K562 (cell line): Measurements from ENCODE around the gene FAM177B. TPM values are rescaled to one million over a fixed set of nuclear protein-coding genes. Genes with fewer than 3 reads are reported as not detected.

ENCODE experiments used
- CREBBP ChIP-seq: IDR thresholded peaks from one replicate; pipeline ENCODE4 v1.6.1; 2012; ENCODE audit warnings: low read depth, mild to moderate bottlenecking, control low read depth, inconsistent platforms, low read length
- CTCFL ChIP-seq: IDR thresholded peaks from 2 replicates; pipeline ENCODE4 v1.6.1; 2011; ENCODE audit warnings: borderline replicate concordance, low read depth, mild to moderate bottlenecking, moderate library complexity, low read length; ENCODE audit not compliant: insufficient read depth, poor library complexity, severe bottlenecking
- E2F5 ChIP-seq: sonication (generic); formaldehyde crosslinking; IDR thresholded peaks from 2 replicates; pipeline ENCODE4 v1.8.0; 2022; ENCODE audit warnings: mild to moderate bottlenecking, missing genetic modification reagents
- GTF2F1 ChIP-seq: IDR thresholded peaks from 2 replicates; pipeline ENCODE4 v1.6.1; 2011; ENCODE audit warnings: low read depth, low read length, improper control_type of control experiment
- HMBOX1 ChIP-seq: sonication (generic); IDR thresholded peaks from 2 replicates; pipeline ENCODE4 v1.6.1; 2016
- KHSRP ChIP-seq: fragments of 450-650 bp; IDR thresholded peaks from 2 replicates; pipeline ENCODE4 v1.6.1; 2017
- L3MBTL2 ChIP-seq: fragments of 450-650 bp; IDR thresholded peaks from 2 replicates; pipeline ENCODE4 v1.6.1; 2016; ENCODE audit warnings: mild to moderate bottlenecking, moderate library complexity
- MBD1 ChIP-seq: fragments of 250-450 bp; sonication (Bioruptor Pico); IDR thresholded peaks from 2 replicates; pipeline ENCODE4 v1.8.0; 2022; ENCODE audit warnings: inconsistent platforms
- MBD2 ChIP-seq: sonication (generic); IDR thresholded peaks from 2 replicates; pipeline ENCODE4 v1.6.1; 2016; ENCODE audit warnings: low read depth, borderline replicate concordance
- MIER1 ChIP-seq: fragments of 450-650 bp; IDR thresholded peaks from 2 replicates; pipeline ENCODE4 v1.6.1; 2016; ENCODE audit warnings: antibody characterized with exemption, mild to moderate bottlenecking, low read depth
- NFXL1 ChIP-seq: fragments of 450-650 bp; formaldehyde crosslinking; IDR thresholded peaks from 2 replicates; pipeline ENCODE4 v1.4.0; 2021; ENCODE audit warnings: mild to moderate bottlenecking
- POLR2AphosphoS5 ChIP-seq: IDR thresholded peaks from 2 replicates; pipeline ENCODE4 v1.6.1; 2011; ENCODE audit warnings: mild to moderate bottlenecking, low read depth, low read length, moderate library complexity; ENCODE audit not compliant: control insufficient read depth, insufficient read depth
- POLR3G ChIP-seq: IDR thresholded peaks from 2 replicates; pipeline ENCODE4 v1.6.1; 2011; ENCODE audit not compliant: insufficient read length, insufficient replicate concordance; ENCODE audit errors: extremely low read depth
- PREB ChIP-seq: sonication (generic); formaldehyde crosslinking; IDR thresholded peaks from 2 replicates; pipeline ENCODE4 v1.8.1; 2023; ENCODE audit warnings: mild to moderate bottlenecking, missing genetic modification reagents
- RAD51 ChIP-seq: fragments of 450-650 bp; IDR thresholded peaks from 2 replicates; pipeline ENCODE4 v1.7.1; 2016; ENCODE audit warnings: low read depth, mild to moderate bottlenecking, borderline replicate concordance
- RUNX1 ChIP-seq: sonication (generic); IDR thresholded peaks from 2 replicates; pipeline ENCODE4 v1.6.1; 2016; ENCODE audit warnings: antibody characterized with exemption, low read depth
- TAF1 ChIP-seq: IDR thresholded peaks from 2 replicates; pipeline ENCODE4 v1.6.1; 2011; ENCODE audit warnings: mild to moderate bottlenecking, low read length, moderate library complexity; ENCODE audit not compliant: insufficient read depth, control insufficient read depth, severe bottlenecking; ENCODE audit errors: extremely low read depth
- THRAP3 ChIP-seq: fragments of 450-650 bp; IDR thresholded peaks from 2 replicates; pipeline ENCODE4 v1.6.1; 2016; ENCODE audit warnings: mild to moderate bottlenecking, inconsistent platforms, borderline replicate concordance
- ZC3H11A ChIP-seq: IDR thresholded peaks from 2 replicates; pipeline ENCODE4 v1.6.1; 2012; ENCODE audit warnings: low read depth, low read length, improper control_type of control experiment
- ZC3H4 ChIP-seq: sonication (generic); formaldehyde crosslinking; IDR thresholded peaks from 2 replicates; pipeline ENCODE4 v1.9.0; 2021; ENCODE audit warnings: missing genetic modification reagents, borderline replicate concordance
- ZFP1 ChIP-seq: fragments of 450-650 bp; formaldehyde crosslinking; IDR thresholded peaks from 2 replicates; pipeline ENCODE4 v1.4.0; 2020; ENCODE audit warnings: mild to moderate bottlenecking, mixed read lengths
- ZNF408 ChIP-seq: fragments of 250-450 bp; sonication (Bioruptor Pico); IDR thresholded peaks from 2 replicates; pipeline ENCODE4 v1.4.0; 2020; ENCODE audit warnings: low read depth, mild to moderate bottlenecking, moderate library complexity
- polyA plus RNA-seq, 8 experiments: library from polyadenylated mRNA; depleted of rRNA in 4 of 8; stranded (reverse) in 5 of 8; unstranded in 3 of 8; fragments of >200 nt; fragmentation: Nextera tagmentation in 2 of 8; fragmentation: Illumina TruSeq in 1 of 8; extraction: Ambion mirVana in 2 of 8; extraction: Trizol in 1 of 8; gene quantifications; 2 replicates each; pipeline versions ENCODE4 v1.2.1 to v1.2.3, GENCODE V29; 2011 to 2014; ENCODE audit warnings: inconsistent platforms in 1 of 8, missing spikeins in 1 of 8
- total RNA-seq, 7 experiments: library from RNA; depleted of rRNA in 6 of 7; stranded (reverse); fragments of >200 nt in 6 of 7; fragmentation: Illumina TruSeq in 2 of 7; extraction: Trizol in 2 of 7; gene quantifications; 2 replicates each; pipeline versions ENCODE4 v1.2.1 to v1.2.3, GENCODE V29; 2011 to 2021; ENCODE audit warnings: low replicate concordance in 1 of 7

FAM177B gene
- total and polyA plus RNA-seq, 9 of the 15 experiments (the other 6 are each of a cell fraction or from before 2014, with no cell fraction given): not detected

- TF ChIP-seq MBD1 (CRISPR knock-in tag) (no peak), E2F5 (no peak), ZC3H4 (CRISPR knock-in tag) (no peak), ZC3H11A (no peak), TAF1 (peak; percentile 95), RAD51 (no peak), POLR2AphosphoS5 (peak; percentile 87), POLR3G (no peak), HMBOX1 (no peak), ZNF408 (CRISPR knock-in tag) (no peak), MBD2 (no peak), NFXL1 (CRISPR knock-in tag) (no peak), L3MBTL2 (peak; percentile 84), RUNX1 (no peak), THRAP3 (0 out of 2 replicates have a peak, but pooled peaks have one; percentile 72), PREB (CRISPR knock-in tag) (no peak), GTF2F1 (no peak), KHSRP (no peak), CTCFL (no peak), CREBBP (no peak), MIER1 (no peak), ZFP1 (CRISPR knock-in tag) (no peak)
Measured at GRCh38 chr1:222713091-222713961, 23.7 kb upstream of the FAM177B start (continued).
